IPS DF 6.9 (cell line): ENCODE data around the gene TXNRD1.
A peak's percentile ranks its signal among the peaks of the same experiment; 100 is the strongest.
"Not testable (repeated sequence)": the region's sequence is repeated elsewhere in the genome, so short reads cannot be mapped to it uniquely, and the experiment has no call there.

Experiments
- DNase-seq: peaks from one replicate; pipeline ENCODE4 v3.0.0-alpha.2; 2013; ENCODE audit warnings: low read depth, low spot score
- H3K27ac ChIP-seq: one replicate; pipeline ENCODE4 v1.5.1; 2013; ENCODE audit warnings: low read length, control low read depth
- H3K27me3 ChIP-seq: 2 replicates; pipeline ENCODE4 v1.6.1; 2013; ENCODE audit warnings: mild to moderate bottlenecking, low read length; ENCODE audit not compliant: control insufficient read depth, insufficient read depth
- H3K36me3 ChIP-seq: 2 replicates; pipeline ENCODE4 v1.6.1; 2013; ENCODE audit warnings: low read length; ENCODE audit not compliant: control insufficient read depth, insufficient read depth
- H3K4me1 ChIP-seq: 2 replicates; pipeline ENCODE4 v1.6.1; 2013; ENCODE audit warnings: low read length; ENCODE audit not compliant: control insufficient read depth, insufficient read depth
- H3K4me3 ChIP-seq: 2 replicates; pipeline ENCODE4 v1.5.1; 2013; ENCODE audit warnings: mild to moderate bottlenecking, low read length
- H3K9me3 ChIP-seq: 2 replicates; pipeline ENCODE4 v1.6.1; 2013; ENCODE audit warnings: low read length, inconsistent platforms; ENCODE audit not compliant: control insufficient read depth, insufficient read depth
- WGBS: extraction: QIAGEN DNeasy Blood & Tissue Kit; methylation state at CpG from one replicate; pipeline ENCODE4 v1.1.7; 2013; ENCODE audit warnings: mixed read lengths, missing lambda C conversion rate; ENCODE audit not compliant: insufficient read length, insufficient coverage; 5-methylcytosine and 5-hydroxymethylcytosine counted together

The TXNRD1 gene

GRCh38 chr12:104215638-104216297, at the start of gene TXNRD1:
Gene TXNRD1, plus strand, starts transcription at chr12:104215779. Its CDS starts 24 bp downstream, at chr12:104215803.
- Histone ChIP-seq H3K9me3 (no peaks in the 10 kb centered on the region), H3K27ac (no peak within 1 kb of the TSS), H3K4me1 (no peaks in the 10 kb centered on the region), H3K4me3 (peak within 1 kb of the TSS; percentile 46; the same call in 1 of the 2 replicates), H3K36me3 (no peaks in the 10 kb centered on the region), H3K27me3 (no peaks in the 10 kb centered on the region; the same call in 1 of the 2 replicates)
- DNase-seq = peak; percentile 78
- WGBS = no CpG with 5 or more reads among the region's 71 CpGs

- no CpG with 5 or more reads among the region's 2 CpGs for WGBS
- no peak for DNase-seq
- no peak overlapping the region for H3K4me3 ChIP-seq
- H3K27ac ChIP-seq = no peak overlapping the region
- H3K36me3 ChIP-seq = no peaks in the 10 kb centered on the region
- no peaks in the 10 kb centered on the region for H3K27me3 ChIP-seq
- no peaks in the 10 kb centered on the region for H3K4me1 ChIP-seq
- H3K9me3 ChIP-seq = no peaks in the 10 kb centered on the region
Measured at GRCh38 chr12:104165801-104166200, 49.8 kb upstream of the TXNRD1 start.

GRCh38 chr12:104166465-104166864, 49.1 kb upstream of the TXNRD1 start:
- Histone ChIP-seq H3K9me3 (no peaks in the 10 kb centered on the region), H3K27me3 (no peaks in the 10 kb centered on the region), H3K27ac (no peak overlapping the region), H3K36me3 (no peaks in the 10 kb centered on the region), H3K4me3 (no peak overlapping the region), H3K4me1 (no peaks in the 10 kb centered on the region)
- no peak for DNase-seq
- no CpG with 5 or more reads among the region's 6 CpGs for WGBS

- H3K4me3 ChIP-seq = no peak overlapping the region
- H3K9me3 ChIP-seq = no peaks in the 10 kb centered on the region
- WGBS = no CpG with 5 or more reads among the region's 5 CpGs
- no peak for DNase-seq
- no peak overlapping the region for H3K27ac ChIP-seq
- H3K4me1 ChIP-seq = no peaks in the 10 kb centered on the region
- no peaks in the 10 kb centered on the region for H3K27me3 ChIP-seq
- no peaks in the 10 kb centered on the region for H3K36me3 ChIP-seq
Measured at GRCh38 chr12:104167519-104168458, 47.8 kb upstream of the TXNRD1 start.

- H3K27ac ChIP-seq = no peak overlapping the region
- DNase-seq = no peak
Measured at GRCh38 chr12:104168596-104168995, 47.0 kb upstream of the TXNRD1 start.

GRCh38 chr12:104171785-104172569, 43.6 kb upstream of the TXNRD1 start:
- Histone ChIP-seq H3K27me3 (no peaks in the 10 kb centered on the region), H3K9me3 (no peaks in the 10 kb centered on the region), H3K4me3 (no peak overlapping the region), H3K27ac (no peak overlapping the region), H3K4me1 (no peaks in the 10 kb centered on the region), H3K36me3 (no peaks in the 10 kb centered on the region)
- DNase-seq = no peak
- no CpG with 5 or more reads among the region's 28 CpGs for WGBS

More at GRCh38 chr12:104168596-104168995, 47.0 kb upstream of the TXNRD1 start:
- Histone ChIP-seq H3K36me3 (no peaks in the 10 kb centered on the region), H3K4me3 (no peak overlapping the region), H3K27me3 (no peaks in the 10 kb centered on the region), H3K4me1 (no peaks in the 10 kb centered on the region), H3K9me3 (no peaks in the 10 kb centered on the region)
- WGBS = no CpG with 5 or more reads among the region's 5 CpGs

GRCh38 chr12:104172570-104172947, 43.0 kb upstream of the TXNRD1 start:
- no peak overlapping the region for H3K4me3 ChIP-seq
- no peaks in the 10 kb centered on the region for H3K27me3 ChIP-seq
- H3K4me1 ChIP-seq = no peaks in the 10 kb centered on the region
- no peaks in the 10 kb centered on the region for H3K9me3 ChIP-seq
- H3K27ac ChIP-seq = no peak overlapping the region
- DNase-seq = no peak
- no peaks in the 10 kb centered on the region for H3K36me3 ChIP-seq
- no CpG with 5 or more reads among the region's 6 CpGs for WGBS

- no CpG with 5 or more reads among the region's 5 CpGs for WGBS
- H3K4me3 ChIP-seq = not testable (repeated sequence)
Measured at GRCh38 chr12:104173804-104174203, 41.8 kb upstream of the TXNRD1 start.

GRCh38 chr12:104175726-104176247, 39.8 kb upstream of the TXNRD1 start:
- Histone ChIP-seq H3K9me3 (no peaks in the 10 kb centered on the region), H3K4me3 (no peak overlapping the region), H3K36me3 (no peaks in the 10 kb centered on the region), H3K4me1 (no peaks in the 10 kb centered on the region), H3K27me3 (no peaks in the 10 kb centered on the region; the same call in 1 of the 2 replicates), H3K27ac (no peak overlapping the region)
- no CpG with 5 or more reads among the region's 10 CpGs for WGBS
- no peak for DNase-seq

More at GRCh38 chr12:104173804-104174203, 41.8 kb upstream of the TXNRD1 start:
- H3K9me3 ChIP-seq, H3K27ac ChIP-seq, H3K36me3 ChIP-seq, DNase-seq, H3K4me1 ChIP-seq, H3K27me3 ChIP-seq: not testable (repeated sequence)

- Histone ChIP-seq H3K4me1 (no peaks in the 10 kb centered on the region), H3K9me3 (no peaks in the 10 kb centered on the region), H3K27me3 (no peaks in the 10 kb centered on the region; the same call in 1 of the 2 replicates), H3K36me3 (no peaks in the 10 kb centered on the region), H3K4me3 (no peak overlapping the region), H3K27ac (no peak overlapping the region)
- WGBS = no CpG with 5 or more reads among the region's 2 CpGs
- no peak for DNase-seq
Measured at GRCh38 chr12:104177336-104177662, 38.3 kb upstream of the TXNRD1 start.
